HG03442 (cell line): Measurements from ENCODE around the gene EYS.
"Not testable (repeated sequence)": the region's sequence is repeated elsewhere in the genome, so short reads cannot be mapped to it uniquely, and the experiment has no call there.

Experiments used
- ATAC-seq: cut with Tn5 transposase; IDR thresholded peaks from one replicate; pipeline ENCODE4 v1.9.1; 2021; ENCODE audit warnings: mild to moderate bottlenecking, moderate library complexity; ENCODE audit not compliant: unreplicated experiment

The EYS gene

DNA sequence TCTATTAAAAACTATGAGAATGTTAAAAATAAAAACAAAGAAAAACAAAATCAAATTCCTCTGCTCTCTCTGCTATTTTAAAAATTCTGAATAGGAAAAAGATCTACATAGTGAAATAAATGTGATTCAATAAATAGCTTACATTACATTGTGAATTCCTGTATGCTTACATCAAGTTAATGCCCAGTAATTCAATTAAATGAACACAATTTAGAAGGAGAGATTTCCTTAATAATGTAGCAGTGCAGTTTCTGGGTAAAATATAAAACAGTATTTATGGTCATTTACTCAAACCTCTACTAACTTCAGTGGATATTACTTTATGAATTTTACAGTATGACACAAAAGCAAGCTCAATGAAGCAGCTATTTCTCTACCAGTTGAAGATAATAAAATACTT, 594.6 kb downstream of the EYS start:
- ATAC-seq = no peak

DNA sequence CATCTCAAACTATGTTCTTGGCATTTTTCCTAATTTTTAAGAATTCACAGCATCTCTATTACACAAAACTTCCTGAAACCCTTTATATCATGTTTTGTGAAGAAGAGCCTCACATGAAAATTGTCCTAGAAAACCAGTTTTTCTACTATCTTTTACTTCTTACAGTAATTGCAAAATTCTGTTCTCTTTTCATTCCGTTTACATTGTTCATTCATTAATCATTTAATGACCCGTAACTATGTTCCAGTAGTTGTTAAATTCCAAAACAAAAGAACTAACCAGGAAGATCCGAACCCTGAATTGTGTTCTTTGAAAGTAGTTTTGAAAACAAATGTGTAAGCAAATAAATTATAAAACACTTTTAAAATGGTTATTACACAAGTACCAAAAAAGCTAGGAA, 597.0 kb downstream of the EYS start:
- ATAC-seq = no peak

DNA sequence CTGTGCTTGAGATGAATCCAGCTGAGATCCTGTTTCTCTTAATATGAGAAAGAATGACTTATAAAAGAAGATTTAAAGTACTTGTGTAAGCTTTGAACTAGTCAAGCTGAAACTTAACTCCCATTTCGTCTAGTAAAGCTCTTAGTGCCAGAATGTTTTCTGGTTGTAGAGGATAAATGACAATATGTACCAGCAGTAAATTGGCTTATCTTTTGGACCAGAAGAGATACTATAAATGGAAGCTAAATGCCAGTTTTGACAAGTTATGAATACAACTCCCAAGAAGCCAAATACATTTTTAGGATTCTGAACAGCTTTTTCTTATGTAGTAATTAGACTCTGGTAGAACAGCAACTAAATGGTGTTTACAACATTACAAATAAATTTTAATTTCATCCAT, 608.7 kb downstream of the EYS start:
- no peak for ATAC-seq

DNA sequence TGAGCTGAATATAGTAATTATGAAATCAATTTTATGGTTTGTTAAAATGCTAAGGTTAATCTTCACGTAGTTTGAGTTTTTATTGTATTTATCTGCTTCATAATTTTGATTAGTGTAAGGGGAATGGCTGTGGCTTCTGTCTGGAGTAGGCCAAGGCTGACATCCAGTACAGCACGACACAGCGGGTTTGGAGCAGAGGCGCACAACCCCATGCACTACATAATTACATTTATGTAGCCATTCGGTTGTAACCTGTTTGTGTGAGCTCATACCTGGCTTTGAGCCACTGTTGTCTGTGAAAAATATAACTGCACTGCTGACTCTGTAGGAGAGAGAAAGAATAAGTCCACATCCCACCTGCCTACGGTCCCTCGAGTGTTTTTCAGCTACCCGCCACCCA, 615.5 kb downstream of the EYS start:
- ATAC-seq = no peak

DNA sequence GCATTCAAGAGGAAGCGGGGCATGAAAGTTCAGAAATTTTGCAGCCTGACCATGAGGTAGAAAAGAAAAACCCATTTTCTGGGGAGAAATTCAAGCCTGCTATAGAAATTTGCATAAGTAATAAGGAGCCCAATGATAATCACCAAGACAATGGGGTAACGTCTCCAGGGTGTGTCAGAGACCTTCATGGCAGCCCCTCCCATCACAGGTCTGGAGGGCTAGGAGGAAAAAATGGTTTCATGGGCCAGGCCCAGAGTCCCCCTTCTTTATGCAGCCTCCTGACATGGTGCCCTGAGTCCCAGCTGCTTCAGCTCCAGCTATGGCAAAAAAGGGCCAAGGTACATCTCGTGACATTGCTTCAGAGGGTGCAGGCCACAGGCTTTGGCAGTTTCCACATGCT, 618.5 kb downstream of the EYS start:
- no peak for ATAC-seq

DNA sequence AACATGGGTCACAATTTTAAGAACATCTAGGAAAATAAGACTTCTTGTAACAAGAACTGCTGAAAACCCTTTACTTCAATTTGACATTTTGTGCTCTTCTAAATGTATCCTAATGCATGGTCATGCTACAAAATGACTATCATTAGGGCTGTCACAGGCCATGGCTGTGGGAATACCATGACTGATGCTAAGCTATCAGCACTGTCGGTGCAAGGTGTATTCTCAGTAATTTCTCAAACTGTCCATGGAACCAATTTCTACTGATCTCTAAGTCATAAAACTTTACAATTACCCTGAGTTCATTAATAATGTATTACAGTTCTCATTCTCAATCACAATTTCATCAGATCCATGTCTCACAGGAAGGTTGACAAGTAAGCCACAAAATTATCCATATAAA, 625.3 kb downstream of the EYS start:
- ATAC-seq = no peak

DNA sequence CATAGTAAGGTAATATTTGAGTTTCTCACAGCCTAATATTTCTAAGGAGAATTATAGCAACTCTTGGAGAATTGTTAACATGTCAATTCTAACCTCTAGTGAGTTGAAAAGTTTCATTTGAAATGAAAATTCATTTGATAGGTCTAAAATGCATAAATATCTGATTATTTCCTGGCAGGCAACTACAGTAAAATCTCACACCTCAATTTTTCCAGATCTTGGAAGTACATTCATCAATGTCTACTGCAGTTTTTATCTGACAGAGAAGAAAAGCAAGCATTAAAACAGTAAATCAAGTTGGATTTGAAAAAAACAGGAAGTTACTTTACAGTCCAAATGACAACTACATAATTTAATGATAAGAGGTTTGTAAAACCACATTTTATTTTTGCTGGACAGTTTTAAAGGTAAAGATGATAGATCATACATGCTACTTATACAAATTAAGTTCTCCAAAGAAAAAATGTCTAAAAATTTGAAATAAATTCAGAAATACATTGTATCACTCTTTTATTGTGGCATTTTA, 631.3 kb downstream of the EYS start:
- ATAC-seq = no peak

DNA sequence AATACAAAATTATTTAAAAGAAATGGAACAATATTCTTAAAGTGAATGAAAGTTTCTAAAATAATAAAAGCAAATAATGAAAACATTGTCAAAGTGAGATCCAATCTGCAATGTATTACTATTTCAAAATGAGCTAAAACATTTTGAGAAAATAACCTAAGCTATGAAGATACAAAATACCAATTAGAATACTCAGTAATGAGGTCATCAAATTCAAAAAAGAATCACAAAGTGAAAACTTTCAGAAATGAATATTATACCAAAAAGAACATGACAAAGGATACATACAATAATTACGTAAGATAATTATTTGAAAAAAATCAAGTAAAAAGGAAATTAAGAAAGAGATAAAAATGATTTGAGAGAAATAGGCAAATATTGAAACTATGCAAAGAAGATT, 634.5 kb downstream of the EYS start:
- no peak for ATAC-seq

DNA sequence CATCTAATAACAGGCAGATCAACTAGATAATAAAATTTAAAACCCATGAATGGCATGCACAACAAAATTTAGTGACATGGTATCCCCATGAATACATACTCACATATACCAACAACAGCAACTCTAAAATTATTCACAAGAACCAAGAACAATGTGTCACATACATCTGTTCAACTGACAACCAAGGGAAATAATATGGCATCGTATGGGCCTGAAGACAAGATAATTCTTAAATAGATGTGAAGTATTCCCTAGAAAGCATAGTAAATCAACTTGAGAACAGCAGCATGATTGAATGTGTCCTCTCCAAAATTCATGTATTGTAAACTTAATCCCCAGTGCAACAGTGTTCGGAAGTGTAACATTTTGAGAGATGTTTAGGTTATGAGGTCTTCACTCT, 635.5 kb downstream of the EYS start:
- ATAC-seq = no peak

DNA sequence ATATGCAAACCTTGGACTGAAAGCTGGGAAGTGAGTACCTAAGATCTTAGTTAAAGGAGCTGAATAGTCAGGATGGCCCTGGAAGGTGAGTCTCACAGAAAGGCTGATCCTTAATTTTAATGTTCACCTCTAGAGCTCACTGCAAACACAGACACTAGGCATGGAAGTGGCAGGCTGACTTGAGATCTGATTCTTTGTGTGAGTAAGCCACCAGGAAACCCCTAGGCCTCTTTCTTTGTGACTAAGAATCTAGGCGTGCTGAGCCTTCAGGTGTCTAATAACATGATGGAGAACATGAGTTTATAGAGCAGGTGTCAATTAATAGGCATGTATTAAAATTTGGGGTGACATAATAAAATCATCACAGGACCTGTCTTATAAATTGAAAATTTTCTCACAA, 642.2 kb downstream of the EYS start:
- ATAC-seq = no peak

DNA sequence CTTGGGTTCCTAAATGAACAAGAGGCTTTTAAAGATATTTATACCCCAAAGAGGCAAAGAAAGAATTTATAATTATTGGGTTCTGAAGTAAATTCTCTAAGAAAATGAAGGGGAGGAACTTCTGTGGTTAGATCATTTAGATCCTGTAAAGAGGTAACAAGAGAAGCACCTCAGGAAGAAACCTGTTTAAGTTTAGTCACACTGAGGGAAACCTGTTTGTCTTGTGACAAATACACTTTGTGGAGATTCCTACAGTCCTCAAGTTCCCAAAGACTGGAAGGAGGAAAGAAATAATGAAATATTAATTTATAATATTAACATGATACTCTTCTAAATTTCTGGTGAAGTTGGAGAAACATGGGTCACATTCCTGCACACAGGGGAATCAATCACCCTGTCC, 647.5 kb downstream of the EYS start:
- no peak for ATAC-seq

DNA sequence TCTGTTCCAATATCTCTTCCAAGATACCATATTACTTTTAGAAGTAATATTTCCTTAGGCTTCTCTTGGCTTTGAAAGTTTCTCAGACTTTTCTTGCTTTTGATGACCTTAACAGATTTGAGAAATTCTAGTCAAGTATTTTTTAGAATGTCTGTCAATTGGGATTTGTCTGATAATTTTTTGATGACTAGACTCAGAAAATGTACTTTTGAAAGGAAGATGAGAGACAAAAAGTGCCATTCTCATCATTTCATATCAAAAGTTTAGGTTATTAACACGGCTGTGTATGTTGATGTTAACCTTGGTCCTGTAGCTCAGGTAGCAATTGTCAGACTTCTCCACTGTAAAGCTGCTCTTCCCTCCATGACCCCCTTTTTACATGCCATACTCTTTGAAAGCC, 651.5 kb downstream of the EYS start:
- ATAC-seq = no peak

DNA sequence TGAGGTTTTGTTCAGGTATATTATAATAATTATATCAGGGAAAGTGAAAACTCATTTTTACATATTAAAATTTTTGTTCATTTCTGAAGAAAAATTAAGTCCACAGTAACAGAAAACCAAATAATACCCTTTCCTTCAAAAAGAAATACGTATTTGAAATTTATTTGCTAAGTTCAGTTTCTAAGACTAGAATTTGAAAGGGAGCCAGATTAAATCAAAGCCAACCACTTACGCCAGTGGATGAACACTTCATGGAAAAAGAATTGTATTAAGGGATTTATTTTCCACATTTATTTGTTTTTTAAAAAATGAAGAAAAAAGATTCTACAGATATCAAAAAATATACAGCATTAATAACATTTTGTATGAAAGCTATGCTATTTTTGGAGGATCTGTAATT, 654.4 kb downstream of the EYS start:
- ATAC-seq = no peak

DNA sequence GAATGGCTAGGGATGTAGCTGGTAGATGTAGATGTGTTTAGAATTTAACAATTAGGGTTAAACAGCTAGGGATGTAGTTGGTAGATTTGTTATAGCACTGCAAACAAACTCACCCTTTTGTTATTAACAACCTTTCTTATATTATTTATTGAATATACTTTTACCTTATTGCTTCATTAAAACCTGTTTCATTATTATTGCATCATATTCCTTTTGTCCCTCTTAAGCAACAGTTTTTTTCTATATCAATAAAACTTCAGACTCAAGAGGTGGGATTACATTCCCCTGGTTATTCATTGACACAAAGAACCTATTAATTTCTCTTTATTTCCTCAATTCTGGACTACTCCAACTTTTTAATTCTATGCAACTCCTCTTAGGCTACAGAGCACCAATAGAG, 661.2 kb downstream of the EYS start:
- ATAC-seq = no peak

DNA sequence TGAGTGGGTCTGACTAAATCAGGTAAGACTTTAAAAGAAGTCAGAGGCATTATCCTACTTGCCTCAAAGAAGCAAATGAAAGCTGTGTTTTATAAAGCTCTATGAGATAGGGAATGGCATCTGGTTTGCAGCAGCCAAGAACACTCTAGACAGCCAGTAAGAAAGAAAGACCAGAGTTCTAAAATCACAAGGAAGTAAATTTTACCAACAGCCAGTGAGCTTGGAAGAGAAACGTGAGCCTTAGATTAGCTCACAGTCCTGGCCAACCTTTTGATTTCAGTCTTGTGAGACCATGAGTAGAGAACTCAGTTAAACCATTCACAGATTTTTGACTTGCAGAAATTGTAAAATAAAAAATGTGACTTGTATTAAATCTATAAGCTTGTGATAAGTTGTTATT, 693.0 kb downstream of the EYS start:
- ATAC-seq = no peak

DNA sequence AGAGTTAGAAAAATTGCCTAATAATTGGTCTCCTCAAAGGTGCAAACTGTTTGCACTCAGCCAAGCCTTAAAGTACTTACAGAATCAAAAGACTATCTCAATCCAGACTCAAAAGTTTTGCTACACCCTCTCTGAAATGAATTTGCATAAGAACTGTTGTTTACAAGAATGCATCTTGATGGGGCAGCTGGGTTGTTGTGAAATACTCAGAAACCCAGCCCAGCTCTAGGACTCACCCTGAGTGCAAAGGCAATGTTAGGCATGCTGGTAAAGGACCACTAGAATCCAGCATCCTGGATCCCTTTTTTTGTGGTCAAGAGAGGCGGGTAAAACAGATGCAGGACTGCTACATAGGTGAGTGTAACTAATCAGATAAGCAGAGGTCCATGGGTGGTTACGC, 700.2 kb downstream of the EYS start:
- ATAC-seq = no peak

DNA sequence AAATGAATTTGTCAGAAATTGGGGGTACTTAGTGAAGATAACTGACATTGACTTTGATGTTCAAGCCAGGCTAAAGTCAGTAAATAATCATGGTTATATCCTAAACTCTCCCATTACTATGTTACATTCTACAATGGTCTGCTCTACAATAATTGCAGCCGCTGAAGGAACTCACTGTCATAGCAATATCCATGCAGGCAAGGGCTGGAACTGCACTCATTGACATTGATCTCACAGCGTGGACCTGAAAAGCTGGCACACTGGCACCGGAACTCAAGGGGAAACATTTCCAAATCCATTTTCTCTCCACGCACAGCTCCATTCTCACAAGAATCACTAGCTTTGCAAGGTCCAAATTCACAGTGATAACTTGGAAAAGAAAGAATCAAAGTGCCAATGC, 702.7 kb downstream of the EYS start:
- no peak for ATAC-seq

DNA sequence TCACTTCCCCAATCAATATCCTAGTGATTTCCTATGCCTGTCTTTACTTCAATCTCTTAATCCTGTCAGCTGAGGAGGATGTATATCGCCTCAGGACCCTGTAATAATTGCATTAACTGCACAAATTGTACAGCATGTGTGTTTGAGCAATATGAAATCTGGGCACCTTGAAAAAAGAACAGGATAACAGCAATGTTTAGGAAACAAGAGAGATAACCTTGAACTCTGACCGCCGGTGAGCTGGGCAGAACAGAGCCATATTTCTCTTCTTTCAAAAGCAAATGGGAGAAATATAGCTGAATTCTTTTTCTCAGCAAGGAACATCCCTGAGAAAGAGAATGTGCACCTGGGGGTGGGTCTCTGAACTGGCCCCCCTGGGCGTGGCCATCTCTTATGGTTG, 704.1 kb downstream of the EYS start:
- not testable (repeated sequence) for ATAC-seq

DNA sequence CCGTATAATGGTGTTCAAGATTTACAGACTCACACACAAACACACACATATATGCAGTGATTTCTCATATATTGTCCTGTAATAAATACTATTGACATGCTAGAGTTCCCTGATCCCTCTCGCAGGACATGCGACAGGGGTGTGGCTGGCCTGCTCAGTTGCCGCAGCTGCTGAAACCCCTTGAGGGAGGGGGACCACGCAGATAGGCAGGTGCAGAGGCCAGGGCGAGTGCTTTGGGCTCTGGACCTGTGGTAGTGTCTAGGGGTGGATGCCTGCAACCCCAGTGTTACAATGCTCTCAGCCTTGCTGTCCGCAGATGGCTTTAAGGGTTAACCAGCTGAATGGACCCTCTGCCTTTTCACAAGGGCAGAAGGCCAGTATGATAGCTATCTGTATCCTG, 706.2 kb downstream of the EYS start:
- no peak for ATAC-seq

DNA sequence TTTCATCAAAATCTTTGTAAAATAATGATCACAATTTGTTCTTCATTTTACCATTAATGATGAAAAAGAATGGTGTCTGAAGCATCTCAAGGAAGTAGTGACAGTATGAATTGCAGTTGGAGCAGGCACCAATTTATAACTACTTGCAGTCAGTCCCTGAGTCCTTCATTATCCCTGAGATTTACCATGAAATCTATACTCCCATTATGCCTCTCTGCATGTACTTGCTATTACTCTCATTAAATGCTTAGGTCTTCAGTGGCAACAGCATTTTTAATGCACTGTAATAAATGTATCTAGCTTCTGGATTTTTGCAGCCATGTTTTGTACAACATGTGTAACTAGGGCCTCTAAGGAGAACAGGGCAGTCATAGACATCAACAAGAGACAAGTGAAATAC, 708.8 kb downstream of the EYS start:
- ATAC-seq = no peak

DNA sequence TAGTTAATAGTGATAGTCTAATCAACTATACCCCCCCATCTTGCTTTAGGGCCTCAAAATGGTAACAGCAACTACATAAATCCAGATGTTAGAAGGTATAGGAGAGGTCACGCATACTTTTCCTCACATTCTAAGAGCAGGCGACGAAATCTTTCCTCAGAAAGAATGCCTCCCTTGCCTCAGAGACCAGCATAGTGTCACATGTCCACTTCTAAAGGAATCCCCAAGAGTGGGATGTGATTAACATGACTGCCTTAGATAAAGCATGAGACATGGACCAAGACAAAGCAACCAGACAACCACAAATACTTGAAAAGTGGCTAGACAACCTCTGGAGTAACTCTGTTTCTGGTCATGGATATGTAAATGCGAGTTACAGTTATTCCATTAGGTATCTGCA, 710.7 kb downstream of the EYS start:
- no peak for ATAC-seq

DNA sequence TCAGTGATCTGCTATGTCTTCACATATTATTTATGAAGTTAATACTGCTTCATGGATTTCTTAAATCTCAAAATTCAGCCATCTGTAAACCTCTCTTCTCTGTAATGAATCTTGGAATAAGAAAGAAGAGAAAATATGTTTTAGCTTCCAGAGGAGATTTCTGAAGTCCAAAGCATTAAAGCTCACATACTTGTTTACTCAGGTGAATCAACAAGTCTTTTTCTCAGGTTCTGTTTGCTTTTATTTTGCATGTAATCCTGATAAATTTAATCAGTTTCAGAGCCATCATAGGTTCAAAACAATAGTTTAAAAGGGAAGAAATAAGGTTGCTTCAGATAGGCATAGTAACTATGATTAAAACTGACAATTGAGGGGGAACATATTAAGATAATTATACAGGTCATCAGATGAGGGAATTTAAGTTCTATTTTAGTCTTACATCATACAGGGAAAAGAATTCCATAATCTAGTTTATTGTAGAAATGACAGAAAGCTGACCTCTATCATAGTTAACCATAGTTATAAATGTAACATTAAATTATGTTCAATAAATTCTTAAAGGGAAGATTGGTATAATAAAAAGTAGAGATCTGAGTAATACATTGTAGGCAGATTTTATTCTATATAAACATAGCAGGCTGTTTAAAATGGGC, 716.2 kb downstream of the EYS start:
- ATAC-seq = no peak

DNA sequence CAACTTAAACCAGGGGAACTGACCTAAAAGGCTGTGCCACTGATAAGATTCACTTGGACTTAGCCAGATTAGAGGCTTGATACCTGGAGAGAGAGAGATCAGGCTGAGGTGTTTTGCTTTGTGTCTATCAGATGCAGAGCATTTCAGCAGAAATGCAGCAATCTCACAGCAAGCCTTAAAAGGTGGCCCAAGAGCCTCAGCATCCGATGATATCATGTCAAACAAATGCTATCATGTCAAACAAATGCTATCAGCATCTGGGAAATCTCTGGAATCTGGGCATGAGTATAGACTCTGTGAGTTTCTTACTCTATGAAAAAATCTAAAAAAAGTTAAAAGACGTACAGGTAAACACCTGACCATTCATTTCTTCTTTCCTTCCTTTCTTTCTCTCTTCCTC, 718.9 kb downstream of the EYS start:
- ATAC-seq = no peak
